GM12878 (cell line): ENCODE results near the gene FMC1. TPM values are rescaled to one million over a fixed set of nuclear protein-coding genes. Genes with fewer than 3 reads are reported as not detected.
A peak's percentile ranks its signal among the peaks of the same experiment; 100 is the strongest.

Experiments used
- ATAC-seq: fragments of 200-7000 bp; cut with Tn5 transposase; 3 replicates; pipeline ENCODE4 v1.9.1; 2020; ENCODE audit warnings: mild to moderate bottlenecking, moderate library complexity
- BruUV-seq: library from RNA; stranded (reverse); fragments of 400-500 nt; replicated peaks from 2 replicates; lab custom pipeline; 2021; lab: Mats Ljungman, UMichigan
- CTCF ChIA-PET: fragments of 300-600 bp; sonication (Branson Sonifier 250); formaldehyde crosslinking; extraction: SDS; loops from one replicate; lab custom pipeline; 2021; ENCODE audit warnings: inconsistent platforms; lab: Yijun Ruan, JAX
- POLR2A ChIA-PET: fragments of 350-600 bp; formaldehyde crosslinking; extraction: SDS; loops from one replicate; lab custom pipeline; 2021; ENCODE audit warnings: inconsistent platforms; lab: Charles Lee
- RAD21 ChIA-PET: fragments of 300-600 bp; sonication (Branson Sonifier 250); formaldehyde crosslinking; loops from one replicate; lab custom pipeline; 2023; ENCODE audit warnings: antibody characterized with exemption; ENCODE audit not compliant: unreplicated experiment; lab: Charles Lee
- SMC1A ChIA-PET: fragments of 300-600 bp; sonication (Branson Sonifier 250); formaldehyde crosslinking; loops from one replicate; lab custom pipeline; 2023; ENCODE audit not compliant: unreplicated experiment, uncharacterized antibody; lab: Charles Lee
- DNase-seq: peaks from one replicate; pipeline ENCODE4 v3.0.0-alpha.2; 2011; ENCODE audit warnings: low read depth, low spot score
- FAIRE-seq: peaks from 3 replicates; lab custom pipeline; 2011; peaks lifted over from hg19 to GRCh38; lab: Jason Lieb, UNC
- H2AFZ ChIP-seq: 2 replicates; pipeline ENCODE4 v1.6.0; 2011; ENCODE audit warnings: low read depth, low read length, control low read depth; ENCODE audit not compliant: control insufficient read depth
- H3K27ac ChIP-seq: 2 replicates; pipeline ENCODE4 v1.5.1; 2011; ENCODE audit warnings: control low read depth; ENCODE audit not compliant: control insufficient read depth, insufficient read depth
- H3K27me3 ChIP-seq, 2 experiments: replicated peaks in 1 of 2; 2 replicates each; pipeline versions ENCODE4 v1.6.0 to v1.6.1; 2011; ENCODE audit warnings: low read length in 1 of 2; ENCODE audit not compliant: control insufficient read depth in 2 of 2, insufficient read depth in 2 of 2
- H3K36me3 ChIP-seq, 2 experiments: 2 replicates each; pipeline ENCODE4 v1.5.1; 2011; ENCODE audit warnings: low read length in 1 of 2; ENCODE audit not compliant: control insufficient read depth in 2 of 2, insufficient read depth in 2 of 2
- H3K4me1 ChIP-seq: 2 replicates; pipeline ENCODE4 v1.6.1; 2011; ENCODE audit warnings: mild to moderate bottlenecking, low read length, moderate library complexity, mixed read lengths; ENCODE audit not compliant: control insufficient read depth, insufficient read depth
- H3K4me2 ChIP-seq: 2 replicates; pipeline ENCODE4 v1.6.0; 2011; ENCODE audit warnings: control low read depth; ENCODE audit not compliant: control insufficient read depth, insufficient read depth
- H3K4me3 ChIP-seq: fragments of 200-600 bp; sonication (generic); 2 replicates; pipeline ENCODE4 v1.5.1; 2016
- H3K79me2 ChIP-seq: 2 replicates; pipeline ENCODE4 v1.6.0; 2011; ENCODE audit warnings: low read length; ENCODE audit not compliant: control insufficient read depth, insufficient read depth
- H3K9ac ChIP-seq: 2 replicates; pipeline ENCODE4 v1.8.0; 2011; ENCODE audit warnings: low read length, control low read depth, mixed read lengths; ENCODE audit not compliant: control insufficient read depth, insufficient read depth
- H3K9me3 ChIP-seq: replicated peaks from 3 replicates; pipeline ENCODE4 v1.5.1; 2011; ENCODE audit warnings: mild to moderate bottlenecking, low read length; ENCODE audit not compliant: control insufficient read depth, insufficient read depth
- H4K20me1 ChIP-seq: 2 replicates; pipeline ENCODE4 v1.6.0; 2011; ENCODE audit not compliant: control insufficient read depth, insufficient read depth
- BMI1 ChIP-seq: fragments of 450-650 bp; IDR thresholded peaks from 2 replicates; pipeline ENCODE4 v1.6.1; 2016; ENCODE audit warnings: mild to moderate bottlenecking, moderate library complexity, borderline replicate concordance
- BRCA1 ChIP-seq: IDR thresholded peaks from 2 replicates; pipeline ENCODE4 v1.6.1; 2011; ENCODE audit warnings: low read depth, low read length, improper control_type of control experiment
- CBX5 ChIP-seq: sonication (generic); IDR thresholded peaks from 2 replicates; pipeline ENCODE4 v1.6.1; 2016; ENCODE audit warnings: low read depth, moderate library complexity, mild to moderate bottlenecking, inconsistent platforms
- CTCF ChIP-seq, 3 experiments: IDR thresholded peaks in 2 of 3; conservative IDR thresholded peaks in 1 of 3; 2 replicates each; pipeline ENCODE4 v1.5.1; 2011; ENCODE audit warnings: low read depth in 3 of 3, low read length in 3 of 3, mild to moderate bottlenecking in 3 of 3, control low read depth in 2 of 3, moderate library complexity in 2 of 3, inconsistent platforms in 1 of 3, mixed read lengths in 1 of 3; ENCODE audit not compliant: control insufficient read depth in 2 of 3, insufficient read depth in 1 of 3; ENCODE audit errors: extremely low read depth in 1 of 3
- EED ChIP-seq: sonication (generic); IDR thresholded peaks from 2 replicates; pipeline ENCODE4 v1.6.1; 2016; ENCODE audit warnings: antibody characterized with exemption, low read depth
- FOXM1 ChIP-seq: IDR thresholded peaks from 2 replicates; pipeline ENCODE4 v1.6.1; 2012; ENCODE audit warnings: low read depth, mild to moderate bottlenecking, inconsistent platforms, low read length, moderate library complexity
- GATAD2B ChIP-seq: fragments of 450-650 bp; conservative IDR thresholded peaks from 2 replicates; pipeline ENCODE4 v1.6.1; 2017; ENCODE audit warnings: low read depth, mild to moderate bottlenecking, moderate library complexity
- HDAC2 ChIP-seq: fragments of 200-600 bp; sonication (generic); IDR thresholded peaks from 2 replicates; pipeline ENCODE4 v1.6.1; 2017
- IRF5 ChIP-seq: fragments of 450-650 bp; IDR thresholded peaks from 2 replicates; pipeline ENCODE4 v1.6.1; 2017; ENCODE audit warnings: borderline replicate concordance
- MTA3 ChIP-seq: IDR thresholded peaks from 2 replicates; pipeline ENCODE4 v1.6.1; 2012; ENCODE audit warnings: low read length, inconsistent platforms, borderline replicate concordance
- NFYA ChIP-seq: IDR thresholded peaks from 2 replicates; pipeline ENCODE4 v1.6.1; 2011; ENCODE audit warnings: low read depth, mild to moderate bottlenecking, low read length, improper control_type of control experiment, borderline replicate concordance
- NR2C1 ChIP-seq: fragments of 450-650 bp; IDR thresholded peaks from 2 replicates; pipeline ENCODE4 v1.6.1; 2017; ENCODE audit warnings: antibody characterized with exemption, mild to moderate bottlenecking, moderate library complexity
- POU2F2 ChIP-seq: IDR thresholded peaks from 3 replicates; pipeline ENCODE4 v1.6.1; 2011; ENCODE audit warnings: low read depth, mild to moderate bottlenecking, low read length, borderline replicate concordance
- SMC3 ChIP-seq: IDR thresholded peaks from 2 replicates; pipeline ENCODE4 v1.6.1; 2011; ENCODE audit warnings: low read length, improper control_type of control experiment, borderline replicate concordance
- TARDBP ChIP-seq: IDR thresholded peaks from 2 replicates; pipeline ENCODE4 v1.6.1; 2016; ENCODE audit warnings: borderline replicate concordance
- TCF3 ChIP-seq: IDR thresholded peaks from 2 replicates; pipeline ENCODE4 v1.6.1; 2012; ENCODE audit warnings: low read depth, mild to moderate bottlenecking, low read length, borderline replicate concordance; ENCODE audit not compliant: insufficient read depth
- ZNF622 ChIP-seq: fragments of 450-650 bp; IDR thresholded peaks from 2 replicates; pipeline ENCODE4 v1.6.1; 2017; ENCODE audit warnings: mild to moderate bottlenecking, inconsistent platforms
- WGBS: methylation state at CpG from one replicate; pipeline ENCODE4 v1.1.6; 2016; ENCODE audit warnings: low lambda C conversion rate; ENCODE audit not compliant: insufficient replicate concordance, insufficient coverage; ENCODE audit errors: missing lambda C conversion rate; 5-methylcytosine and 5-hydroxymethylcytosine counted together
- in situ Hi-C: fragments of 300-500 bp; cut with MboI; formaldehyde crosslinking; loops from 9 replicates; pipeline ENCODE4 v1.14.3; 2018; ENCODE audit warnings: mixed read lengths
- intact Hi-C: fragments of 100-400 bp; cut with micrococcal nuclease; formaldehyde crosslinking; loops from one replicate; pipeline ENCODE4 v1.14.2; 2022; ENCODE audit not compliant: unreplicated experiment
- polyA plus RNA-seq, 11 experiments: library from polyadenylated mRNA; depleted of rRNA in 4 of 11; unstranded in 6 of 11; stranded (reverse) in 5 of 11; fragments of >200 nt; fragmentation: Nextera tagmentation in 4 of 11; fragmentation: Illumina TruSeq in 1 of 11; extraction: Ambion mirVana in 4 of 11; extraction: Trizol in 1 of 11; gene quantifications; 1 replicate in 1 of 11; 2 replicates in 10 of 11; pipeline versions ENCODE4 v1.2.1 to v1.2.3, GENCODE V29; 2011 to 2016; ENCODE audit warnings: inconsistent platforms in 2 of 11, missing spikeins in 2 of 11, low read depth in 1 of 11
- total RNA-seq, 4 experiments: library from RNA; depleted of rRNA in 3 of 4; stranded (reverse); fragments of >200 nt in 3 of 4; fragmentation: Illumina TruSeq in 1 of 4; extraction: Trizol in 1 of 4; gene quantifications; 2 replicates each; pipeline versions ENCODE4 v1.2.1 to v1.2.3, GENCODE V29; 2013 to 2021
- TF ChIP-seq, protein P1 (sequence below): fragments of 450-650 bp; IDR thresholded peaks from 2 replicates; pipeline ENCODE4 v1.6.1; 2017; ENCODE audit warnings: low read depth, mild to moderate bottlenecking, moderate library complexity

The FMC1 gene
- total and polyA plus RNA-seq, 10 of the 15 experiments (the other 5 are each of a cell fraction or from before 2014, with no cell fraction given), result 4.2 to 60.4 (median 15.6) TPM

DNA sequence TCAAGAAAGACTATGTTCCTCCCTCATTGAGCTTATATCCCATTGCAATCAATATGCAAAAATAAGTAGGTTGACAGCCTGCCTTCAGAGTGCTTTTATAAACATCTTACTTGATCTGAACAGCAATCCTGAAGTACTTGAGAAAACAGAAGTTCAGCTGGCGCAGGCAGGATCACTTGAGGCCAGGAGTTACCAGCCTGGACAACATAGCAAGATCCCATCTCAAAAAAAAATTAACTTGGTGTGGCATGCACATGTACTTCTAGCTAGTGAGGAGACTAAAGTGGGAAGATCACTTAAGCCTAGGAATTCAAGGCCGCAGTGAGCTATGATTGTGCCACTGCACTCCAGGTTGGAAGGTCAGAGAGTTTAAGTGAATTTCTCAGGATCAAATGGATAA is 48.6 kb downstream of the FMC1 start (continued):
- TF ChIP-seq NR2C1, result no peak
- no peak for TF ChIP-seq MTA3
- TF ChIP-seq, protein P1, sequence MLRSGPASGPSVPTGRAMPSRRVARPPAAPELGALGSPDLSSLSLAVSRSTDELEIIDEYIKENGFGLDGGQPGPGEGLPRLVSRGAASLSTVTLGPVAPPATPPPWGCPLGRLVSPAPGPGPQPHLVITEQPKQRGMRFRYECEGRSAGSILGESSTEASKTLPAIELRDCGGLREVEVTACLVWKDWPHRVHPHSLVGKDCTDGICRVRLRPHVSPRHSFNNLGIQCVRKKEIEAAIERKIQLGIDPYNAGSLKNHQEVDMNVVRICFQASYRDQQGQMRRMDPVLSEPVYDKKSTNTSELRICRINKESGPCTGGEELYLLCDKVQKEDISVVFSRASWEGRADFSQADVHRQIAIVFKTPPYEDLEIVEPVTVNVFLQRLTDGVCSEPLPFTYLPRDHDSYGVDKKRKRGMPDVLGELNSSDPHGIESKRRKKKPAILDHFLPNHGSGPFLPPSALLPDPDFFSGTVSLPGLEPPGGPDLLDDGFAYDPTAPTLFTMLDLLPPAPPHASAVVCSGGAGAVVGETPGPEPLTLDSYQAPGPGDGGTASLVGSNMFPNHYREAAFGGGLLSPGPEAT, result no peak
- no peak for TF ChIP-seq POU2F2
- no peak for TF ChIP-seq BMI1
- TF ChIP-seq, all 136 proteins: peak for 0

DNA sequence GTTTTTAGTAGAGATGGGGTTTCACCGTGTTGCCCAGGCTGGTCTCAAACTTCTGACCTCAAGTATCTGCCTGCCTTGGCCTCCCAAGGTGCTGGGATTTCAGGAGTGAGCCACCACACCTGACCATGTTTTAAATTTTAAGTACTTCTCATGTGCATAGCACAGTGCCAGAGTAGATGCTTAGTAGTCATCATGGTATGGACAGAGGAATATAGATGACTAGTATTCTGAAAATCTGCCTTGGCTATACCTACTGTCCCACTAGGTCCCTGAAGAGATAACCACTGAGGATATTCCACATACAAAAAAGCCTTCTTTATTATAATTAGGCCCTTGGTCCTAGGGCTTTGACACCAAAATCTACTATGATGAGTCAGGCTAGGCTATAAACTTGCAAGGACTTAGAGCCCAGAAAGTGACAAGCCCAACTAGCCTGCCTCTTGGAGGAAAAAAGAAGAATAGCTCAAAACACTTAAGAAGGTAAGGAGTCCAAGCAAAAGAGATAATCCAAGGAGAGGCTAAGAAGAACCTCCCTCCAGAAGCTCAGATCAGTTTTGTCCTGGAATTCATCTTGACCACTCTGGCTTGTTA is 52.6 kb downstream of the FMC1 start:
- H3K36me3 ChIP-seq, result peaks cover 2 to 34% of the 10 kb centered on the region in 2 experiments
- H3K4me3 ChIP-seq, result no peak overlapping the region
- 100% methylated on average over 1 of the region's 1 CpG for WGBS
- H3K4me2 ChIP-seq, result no peak overlapping the region
- SMC1A ChIA-PET, result interaction anchor here (0.6 kb wide), 1 partner anchor 939 kb away, joined by 3 read pairs; no protein-coding TSS in a partner anchor
- BruUV-seq, result no TSS peak
- H3K27ac ChIP-seq, result no peak overlapping the region
- DNase-seq, result no peak
- CTCF ChIA-PET, result interaction anchor here (0.7 kb wide), 1 partner anchor 19 kb away, joined by 3 read pairs; no protein-coding TSS in a partner anchor
- no peaks in the 10 kb centered on the region for H3K9me3 ChIP-seq
- H3K27me3 ChIP-seq, result no peaks in the 10 kb centered on the region
- H4K20me1 ChIP-seq, result 0 out of 2 replicates have a peak, but pooled peaks cover 3% of the 10 kb centered on the region
- no peak for ATAC-seq
- H3K4me1 ChIP-seq, result no peaks in the 10 kb centered on the region
- RAD21 ChIA-PET, result interaction anchor here (1.0 kb wide), 1 partner anchor 14 kb away, joined by 6 read pairs; no protein-coding TSS in a partner anchor
- in situ Hi-C loops (no loop called here), intact Hi-C loops (no loop called here)
- no peak overlapping the region for H3K9ac ChIP-seq
- POLR2A ChIA-PET, result interaction anchor here (0.5 kb wide), 1 partner anchor 342 kb away, joined by 3 read pairs; no protein-coding TSS in a partner anchor
- peak; percentile 35 for FAIRE-seq
- TF ChIP-seq TARDBP (no peak), SMC3 (no peak), FOXM1 (no peak), CBX5 (no peak), NFYA (no peak), CTCF (IDR thresholded peaks at IDR 0.05 in 2 of 3, conservative IDR thresholded peaks at IDR 0.05 in 1 of 3; ENCODE audit: control insufficient read depth in 2 of 3, extremely low read depth in 1 of 3, insufficient read depth in 1 of 3, low read depth in 3 of 3, low read length in 3 of 3) (no peak), ZNF622 (no peak), BRCA1 (no peak), IRF5 (no peak), GATAD2B (no peak), EED (no peak), HDAC2 (no peak), TCF3 (no peak)
- peaks cover 20% of the 10 kb centered on the region for H3K79me2 ChIP-seq
- no peak overlapping the region for H2AFZ ChIP-seq
